IPS-18c (cell line): ENCODE measurements around the gene GBP4.

ENCODE experiments used
- H3K4me3 ChIP-seq: 2 replicates; pipeline ENCODE4 v1.7.0; 2013; ENCODE audit warnings: low read depth, mild to moderate bottlenecking, low read length, moderate library complexity; ENCODE audit not compliant: insufficient read depth
- H3K9me3 ChIP-seq: one replicate; pipeline ENCODE4 v1.6.1; 2013; ENCODE audit warnings: mild to moderate bottlenecking, low read length, moderate library complexity; ENCODE audit not compliant: control insufficient read depth, insufficient read depth

GBP4 gene

GRCh38 chr1:89142160-89142559 lies 56.6 kb downstream of the GBP4 start:
- H3K4me3 ChIP-seq: no peak overlapping the region
- no peaks in the 10 kb centered on the region for H3K9me3 ChIP-seq

- no peaks in the 10 kb centered on the region for H3K9me3 ChIP-seq
- no peak overlapping the region for H3K4me3 ChIP-seq
These were observed 65.0 kb downstream of the GBP4 start for GRCh38 chr1:89133747-89134146.
